HepG2 (cell line): ENCODE measurements around the gene NAP1L1.

Experiments
- GATA4 ChIP-seq: sonication (generic); IDR thresholded peaks from 2 replicates; pipeline ENCODE4 v1.6.1; 2016; ENCODE audit warnings: antibody characterized with exemption, low read depth, borderline replicate concordance
- HDAC2 ChIP-seq: sonication (generic); formaldehyde crosslinking; IDR thresholded peaks from 2 replicates; pipeline ENCODE4 v1.4.0; 2020; ENCODE audit warnings: missing genetic modification reagents
- KMT2B ChIP-seq: IDR thresholded peaks from 2 replicates; pipeline ENCODE4 v1.6.1; 2016; ENCODE audit warnings: missing genetic modification reagents, missing compliant biosample characterization
- MTF2 ChIP-seq: sonication (generic); formaldehyde crosslinking; IDR thresholded peaks from 2 replicates; pipeline ENCODE4 v1.5.0; 2020; ENCODE audit warnings: missing genetic modification reagents, borderline replicate concordance
- MYC ChIP-seq: sonication (generic); formaldehyde crosslinking; IDR thresholded peaks from 2 replicates; pipeline ENCODE4 v1.9.0; 2021; ENCODE audit warnings: missing genetic modification reagents, borderline replicate concordance
- POLR2A ChIP-seq, 2 experiments: IDR thresholded peaks; 2 replicates each; pipeline ENCODE4 v1.6.1; 2011; ENCODE audit warnings: low read depth in 2 of 2, low read length in 2 of 2, mild to moderate bottlenecking in 1 of 2, moderate library complexity in 1 of 2; ENCODE audit not compliant: insufficient read depth in 1 of 2
- POLR2AphosphoS5 ChIP-seq: IDR thresholded peaks from 2 replicates; pipeline ENCODE4 v1.6.1; 2012; ENCODE audit warnings: low read depth, low read length
- RXRB ChIP-seq: IDR thresholded peaks from 2 replicates; pipeline ENCODE4 v1.6.1; 2016; ENCODE audit warnings: borderline replicate concordance, missing genetic modification reagents, missing compliant biosample characterization
- SAP130 ChIP-seq: IDR thresholded peaks from 2 replicates; pipeline ENCODE4 v1.6.1; 2016; ENCODE audit warnings: low read depth
- ZNF607 ChIP-seq: sonication (generic); formaldehyde crosslinking; IDR thresholded peaks from 2 replicates; pipeline ENCODE4 v1.5.1; 2020; ENCODE audit warnings: missing genetic modification reagents, mild to moderate bottlenecking, borderline replicate concordance
- TF ChIP-seq, protein P1 (sequence below): sonication (generic); formaldehyde crosslinking; IDR thresholded peaks from 2 replicates; pipeline ENCODE4 v1.8.0; 2022; ENCODE audit warnings: missing genetic modification reagents, mild to moderate bottlenecking, moderate library complexity, borderline replicate concordance
- TF ChIP-seq, protein P2 (sequence below): sonication (generic); formaldehyde crosslinking; IDR thresholded peaks from 2 replicates; pipeline ENCODE4 v1.8.1; 2023; ENCODE audit warnings: missing genetic modification reagents, inconsistent platforms, borderline replicate concordance
- TF ChIP-seq, protein P3 (sequence below): sonication (generic); formaldehyde crosslinking; IDR thresholded peaks from 2 replicates; pipeline ENCODE4 v1.5.1; 2020; ENCODE audit warnings: mild to moderate bottlenecking, missing genetic modification reagents, moderate library complexity
- TF ChIP-seq, protein P4 (sequence below): sonication (generic); formaldehyde crosslinking; IDR thresholded peaks from 2 replicates; pipeline ENCODE4 v1.4.0; 2020; ENCODE audit warnings: missing genetic modification reagents, borderline replicate concordance

DNA sequence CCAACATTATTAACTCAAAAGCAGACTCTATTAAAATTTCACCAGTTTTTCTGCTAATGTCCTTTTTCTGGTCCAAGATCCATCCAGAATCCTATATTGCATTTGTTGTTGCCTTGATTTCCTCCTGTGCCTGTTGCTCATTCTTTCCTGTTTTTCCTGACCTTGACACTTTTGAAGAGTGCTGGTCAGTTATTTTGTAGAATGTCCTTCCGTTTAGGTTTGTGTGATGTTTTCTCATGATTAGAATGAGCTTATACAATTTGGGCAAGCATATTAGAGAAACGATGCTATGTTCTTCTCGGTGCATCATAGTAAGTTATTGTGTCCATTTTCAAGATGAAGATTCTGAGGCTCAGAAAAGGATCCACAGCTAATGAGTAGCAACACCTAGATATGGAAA is 86.8 kb downstream of the NAP1L1 start:
- TF ChIP-seq ZNF607 (CRISPR knock-in tag) (no peak), KMT2B (no peak), GATA4 (no peak), POLR2AphosphoS5 (no peak), RXRB (CRISPR knock-in tag) (no peak), MYC (no peak), POLR2A (IDR thresholded peaks at IDR 0.05; ENCODE audit: insufficient read depth in 1 of 2, low read depth in 2 of 2, low read length in 2 of 2) (no peak), SAP130 (CRISPR knock-in tag) (no peak), MTF2 (CRISPR knock-in tag) (no peak), HDAC2 (no peak)
- TF ChIP-seq, protein P1, sequence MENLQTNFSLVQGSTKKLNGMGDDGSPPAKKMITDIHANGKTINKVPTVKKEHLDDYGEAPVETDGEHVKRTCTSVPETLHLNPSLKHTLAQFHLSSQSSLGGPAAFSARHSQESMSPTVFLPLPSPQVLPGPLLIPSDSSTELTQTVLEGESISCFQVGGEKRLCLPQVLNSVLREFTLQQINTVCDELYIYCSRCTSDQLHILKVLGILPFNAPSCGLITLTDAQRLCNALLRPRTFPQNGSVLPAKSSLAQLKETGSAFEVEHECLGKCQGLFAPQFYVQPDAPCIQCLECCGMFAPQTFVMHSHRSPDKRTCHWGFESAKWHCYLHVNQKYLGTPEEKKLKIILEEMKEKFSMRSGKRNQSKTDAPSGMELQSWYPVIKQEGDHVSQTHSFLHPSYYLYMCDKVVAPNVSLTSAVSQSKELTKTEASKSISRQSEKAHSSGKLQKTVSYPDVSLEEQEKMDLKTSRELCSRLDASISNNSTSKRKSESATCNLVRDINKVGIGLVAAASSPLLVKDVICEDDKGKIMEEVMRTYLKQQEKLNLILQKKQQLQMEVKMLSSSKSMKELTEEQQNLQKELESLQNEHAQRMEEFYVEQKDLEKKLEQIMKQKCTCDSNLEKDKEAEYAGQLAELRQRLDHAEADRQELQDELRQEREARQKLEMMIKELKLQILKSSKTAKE: no peak
- TF ChIP-seq, protein P2, sequence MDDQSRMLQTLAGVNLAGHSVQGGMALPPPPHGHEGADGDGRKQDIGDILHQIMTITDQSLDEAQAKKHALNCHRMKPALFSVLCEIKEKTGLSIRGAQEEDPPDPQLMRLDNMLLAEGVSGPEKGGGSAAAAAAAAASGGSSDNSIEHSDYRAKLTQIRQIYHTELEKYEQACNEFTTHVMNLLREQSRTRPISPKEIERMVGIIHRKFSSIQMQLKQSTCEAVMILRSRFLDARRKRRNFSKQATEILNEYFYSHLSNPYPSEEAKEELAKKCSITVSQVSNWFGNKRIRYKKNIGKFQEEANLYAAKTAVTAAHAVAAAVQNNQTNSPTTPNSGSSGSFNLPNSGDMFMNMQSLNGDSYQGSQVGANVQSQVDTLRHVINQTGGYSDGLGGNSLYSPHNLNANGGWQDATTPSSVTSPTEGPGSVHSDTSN: no peak
- TF ChIP-seq, protein P3, sequence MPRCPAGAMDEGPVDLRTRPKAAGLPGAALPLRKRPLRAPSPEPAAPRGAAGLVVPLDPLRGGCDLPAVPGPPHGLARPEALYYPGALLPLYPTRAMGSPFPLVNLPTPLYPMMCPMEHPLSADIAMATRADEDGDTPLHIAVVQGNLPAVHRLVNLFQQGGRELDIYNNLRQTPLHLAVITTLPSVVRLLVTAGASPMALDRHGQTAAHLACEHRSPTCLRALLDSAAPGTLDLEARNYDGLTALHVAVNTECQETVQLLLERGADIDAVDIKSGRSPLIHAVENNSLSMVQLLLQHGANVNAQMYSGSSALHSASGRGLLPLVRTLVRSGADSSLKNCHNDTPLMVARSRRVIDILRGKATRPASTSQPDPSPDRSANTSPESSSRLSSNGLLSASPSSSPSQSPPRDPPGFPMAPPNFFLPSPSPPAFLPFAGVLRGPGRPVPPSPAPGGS (CRISPR knock-in tag): no peak
- TF ChIP-seq, protein P4, sequence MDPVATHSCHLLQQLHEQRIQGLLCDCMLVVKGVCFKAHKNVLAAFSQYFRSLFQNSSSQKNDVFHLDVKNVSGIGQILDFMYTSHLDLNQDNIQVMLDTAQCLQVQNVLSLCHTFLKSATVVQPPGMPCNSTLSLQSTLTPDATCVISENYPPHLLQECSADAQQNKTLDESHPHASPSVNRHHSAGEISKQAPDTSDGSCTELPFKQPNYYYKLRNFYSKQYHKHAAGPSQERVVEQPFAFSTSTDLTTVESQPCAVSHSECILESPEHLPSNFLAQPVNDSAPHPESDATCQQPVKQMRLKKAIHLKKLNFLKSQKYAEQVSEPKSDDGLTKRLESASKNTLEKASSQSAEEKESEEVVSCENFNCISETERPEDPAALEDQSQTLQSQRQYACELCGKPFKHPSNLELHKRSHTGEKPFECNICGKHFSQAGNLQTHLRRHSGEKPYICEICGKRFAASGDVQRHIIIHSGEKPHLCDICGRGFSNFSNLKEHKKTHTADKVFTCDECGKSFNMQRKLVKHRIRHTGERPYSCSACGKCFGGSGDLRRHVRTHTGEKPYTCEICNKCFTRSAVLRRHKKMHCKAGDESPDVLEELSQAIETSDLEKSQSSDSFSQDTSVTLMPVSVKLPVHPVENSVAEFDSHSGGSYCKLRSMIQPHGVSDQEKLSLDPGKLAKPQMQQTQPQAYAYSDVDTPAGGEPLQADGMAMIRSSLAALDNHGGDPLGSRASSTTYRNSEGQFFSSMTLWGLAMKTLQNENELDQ (CRISPR knock-in tag): no peak
